CD4-positive, alpha-beta memory T cell (primary cell): Measurements from ENCODE around the gene NAA40. TPM values are rescaled to one million over a fixed set of nuclear protein-coding genes. Genes with fewer than 3 reads are reported as not detected.

Source experiments
- CTCF ChIA-PET: fragments of 350-600 bp; sonication (Branson Sonifier 250); formaldehyde crosslinking; loops from one replicate; lab custom pipeline; 2021; ENCODE audit warnings: inconsistent platforms; ENCODE audit not compliant: partially characterized antibody; lab: Charles Lee
- POLR2A ChIA-PET: fragments of 350-600 bp; sonication (Branson Sonifier 250); formaldehyde crosslinking; loops from one replicate; lab custom pipeline; 2021; ENCODE audit not compliant: partially characterized antibody; lab: Charles Lee
- DNase-seq, 5 donors: peaks; one replicate each; pipeline versions ENCODE4 v3.0.0 to v3.0.0-alpha.2; 2020 to 2022; ENCODE audit warnings: mixed read lengths in 1 of 5
- H3K27ac ChIP-seq: one replicate; pipeline ENCODE4 v1.7.0; 2013; ENCODE audit warnings: low read depth, low read length
- H3K27me3 ChIP-seq: 2 replicates; pipeline ENCODE4 v1.7.0; 2013; ENCODE audit warnings: mild to moderate bottlenecking, low read length, moderate library complexity; ENCODE audit not compliant: insufficient read depth
- H3K36me3 ChIP-seq: 2 replicates; pipeline ENCODE4 v1.7.0; 2013; ENCODE audit warnings: mild to moderate bottlenecking, low read length, moderate library complexity; ENCODE audit not compliant: insufficient read depth
- H3K4me1 ChIP-seq: 2 replicates; pipeline ENCODE4 v1.7.0; 2013; ENCODE audit warnings: mild to moderate bottlenecking, low read length, moderate library complexity; ENCODE audit not compliant: insufficient read depth
- H3K4me3 ChIP-seq, 2 donors: one replicate each; pipeline ENCODE4 v1.7.0; 2013; ENCODE audit warnings: low read length in 2 of 2, mild to moderate bottlenecking in 1 of 2
- H3K9me3 ChIP-seq, 2 donors: one replicate each; pipeline ENCODE4 v1.7.0; 2013; ENCODE audit warnings: low read length in 2 of 2, control low read depth in 1 of 2; ENCODE audit not compliant: control insufficient read depth in 1 of 2
- H3K27ac Mint-ChIP-seq, 7 donors: one replicate each; pipeline ENCODE4 v1.8.0; 2020 to 2021; ENCODE audit warnings: mixed read lengths in 7 of 7, mild to moderate bottlenecking in 6 of 7, inconsistent platforms in 3 of 7, moderate library complexity in 3 of 7
- H3K27me3 Mint-ChIP-seq, 2 donors: one replicate each; pipeline ENCODE4 v1.8.0; 2020 to 2021; ENCODE audit warnings: mixed read lengths in 2 of 2
- H3K36me3 Mint-ChIP-seq, 2 donors: one replicate each; pipeline ENCODE4 v1.8.0; 2020 to 2021; ENCODE audit warnings: mixed read lengths in 2 of 2, inconsistent platforms in 1 of 2, mild to moderate bottlenecking in 1 of 2
- H3K4me1 Mint-ChIP-seq, 4 donors: one replicate each; pipeline ENCODE4 v1.8.0; 2020 to 2021; ENCODE audit warnings: mixed read lengths in 4 of 4, mild to moderate bottlenecking in 1 of 4
- H3K4me3 Mint-ChIP-seq, 8 donors: one replicate each; pipeline ENCODE4 v1.8.0; 2020 to 2021; ENCODE audit warnings: mixed read lengths in 8 of 8, mild to moderate bottlenecking in 7 of 8, moderate library complexity in 6 of 8, inconsistent platforms in 3 of 8
- H3K9me3 Mint-ChIP-seq, 8 donors: one replicate each; pipeline ENCODE4 v1.8.0; 2020 to 2021; ENCODE audit warnings: mixed read lengths in 8 of 8, mild to moderate bottlenecking in 5 of 8, inconsistent platforms in 3 of 8, moderate library complexity in 1 of 8
- intact Hi-C: fragments of 100-400 bp; cut with micrococcal nuclease; formaldehyde crosslinking; loops from one replicate; pipeline ENCODE4 v1.15.1; 2023
- polyA plus RNA-seq, 2 donors: library from polyadenylated mRNA; unstranded; fragments of 300-500 nt; fragmentation: Illumina TruSeq; gene quantifications; one replicate each; pipeline ENCODE4 v1.2.3, GENCODE V29; 2021
- total RNA-seq, 2 experiments: library from RNA; stranded (reverse); gene quantifications; one replicate each; pipeline ENCODE4 v1.2.3, GENCODE V29; 2021

The NAA40 gene
- total and polyA plus RNA-seq, 4 experiments from 2014 or later: 6.1 to 24.8 (median 17.1) TPM

DNA sequence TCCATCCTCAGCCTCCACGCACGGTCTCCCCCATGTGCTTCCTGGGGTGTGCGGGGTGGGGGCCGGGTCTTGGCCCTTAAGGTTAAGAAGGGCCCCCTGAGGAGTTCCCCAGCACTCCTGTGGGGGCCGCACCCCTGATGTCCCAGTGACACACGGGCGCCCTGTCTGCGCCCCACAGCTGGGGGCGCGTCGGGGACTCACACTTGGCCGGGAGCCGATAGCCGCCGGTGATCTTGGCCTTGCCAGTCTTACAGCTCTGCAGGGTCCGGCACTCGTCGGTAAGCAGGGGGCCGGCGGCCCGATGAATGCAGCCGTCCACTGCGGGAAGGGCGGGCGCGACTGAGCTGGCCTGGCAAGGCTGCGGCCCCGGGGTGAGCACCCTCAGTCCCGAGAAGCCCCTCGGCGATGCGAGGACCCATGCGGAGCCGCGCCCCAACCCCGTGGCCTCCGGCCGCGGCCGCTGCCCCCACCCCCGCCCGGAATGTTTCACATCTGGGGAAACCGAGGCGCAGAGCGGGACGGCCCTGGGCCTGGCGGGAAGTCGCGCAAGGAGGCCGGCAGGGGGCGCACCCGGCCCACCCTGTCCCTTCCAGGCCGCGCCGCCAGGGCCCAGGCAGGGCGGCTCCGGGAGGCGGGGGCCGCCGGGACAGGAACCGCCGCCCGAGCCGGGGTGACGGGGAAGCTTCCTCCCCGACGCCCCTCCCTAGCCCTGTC, 61.4 kb downstream of the NAA40 start:
- peak; percentile 66 to 79 (median 76) for DNase-seq
- H3K27me3 ChIP-seq: no peaks in the 10 kb centered on the region
- ChIA-PET POLR2A (interaction anchor here (0.6 to 2.4 kb wide), 16 partner anchors 10 to 304 kb away, joined by 3 to 10 read pairs (median 3); partner anchors contain the start of genes COX8A, FERMT3, OTUB1 and STIP1), CTCF (interaction anchor here (0.7 to 4.6 kb wide), 24 partner anchors 9 to 1116 kb away, joined by 3 to 114 read pairs (median 4); partner anchors contain the start of genes MARK2, OTUB1, PRDX5 and TRMT112)
- H3K27ac ChIP-seq: no peak overlapping the region
- H3K9me3 Mint-ChIP-seq: peaks cover 0 to 5% (median 0%) of the 10 kb centered on the region in 8 donors
- no peaks in the 10 kb centered on the region for H3K27me3 Mint-ChIP-seq
- peak overlapping the region in 1 of 2 donors; percentile 28 for H3K4me3 ChIP-seq
- H3K4me1 Mint-ChIP-seq: peaks cover 0 to 5% (median 3%) of the 10 kb centered on the region in 4 donors
- H3K27ac Mint-ChIP-seq: no peak overlapping the region
- peaks cover 18% of the 10 kb centered on the region for H3K36me3 ChIP-seq
- H3K9me3 ChIP-seq: no peaks in the 10 kb centered on the region
- H3K4me1 ChIP-seq: peaks cover 8% of the 10 kb centered on the region
- H3K36me3 Mint-ChIP-seq: peaks cover 3 to 29% of the 10 kb centered on the region in 2 donors
- H3K4me3 Mint-ChIP-seq: peak overlapping the region in 6 of 8 donors; percentile 21 to 76 (median 50)
- intact Hi-C loops: loop anchor here (1.0 to 10.0 kb wide), 3 partner anchors 148 to 305 kb away; partner anchors contain the start of genes CATSPERZ and ESRRA

DNA sequence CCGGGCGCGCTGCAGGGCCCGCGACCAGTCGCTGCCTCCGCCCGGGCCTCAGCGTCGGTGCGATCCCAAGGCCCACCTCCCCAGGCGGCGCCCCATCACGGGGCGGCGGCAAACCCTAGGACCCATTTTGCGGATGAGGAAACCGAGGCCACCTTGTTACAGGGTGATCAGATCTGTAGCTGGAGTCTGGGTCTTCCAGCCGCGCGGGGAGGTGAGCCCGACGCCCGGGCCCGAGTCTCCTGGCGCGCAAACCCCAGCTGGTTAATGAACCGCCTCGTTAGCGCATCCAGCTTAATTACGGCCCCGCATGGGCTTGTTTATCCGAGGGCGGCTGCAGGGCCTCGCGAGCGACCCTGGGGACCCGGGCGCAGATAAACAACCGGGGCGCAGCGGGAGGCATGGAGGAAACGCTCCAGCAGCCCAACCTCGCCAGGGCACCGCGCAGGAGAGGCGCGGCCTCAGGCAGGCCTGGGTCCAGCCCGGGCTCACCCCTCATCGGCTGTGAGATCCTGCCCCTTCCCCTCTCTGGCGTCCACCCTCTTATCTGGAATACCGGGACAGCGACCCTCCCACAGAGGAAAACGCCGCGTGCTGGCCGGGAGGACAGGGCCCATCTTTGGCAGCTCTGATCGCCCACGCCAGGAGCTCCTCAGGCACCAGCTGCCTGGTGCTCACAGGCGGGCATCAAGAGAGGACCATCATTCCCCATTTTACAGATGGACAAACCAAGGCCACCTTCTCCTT, 62.1 kb downstream of the NAA40 start:
- Histone ChIP-seq H3K36me3 (peaks cover 18% of the 10 kb centered on the region), H3K4me3 (peak overlapping the region in 1 of 2 donors; percentile 28), H3K9me3 (no peaks in the 10 kb centered on the region), H3K4me1 (peaks cover 8% of the 10 kb centered on the region), H3K27ac (no peak overlapping the region), H3K27me3 (no peaks in the 10 kb centered on the region)
- ChIA-PET POLR2A (interaction anchor here (0.6 to 2.4 kb wide), 11 partner anchors 13 to 304 kb away, joined by 3 to 10 read pairs (median 3); partner anchors contain the start of genes COX8A, FERMT3, OTUB1 and STIP1), CTCF (interaction anchor here (0.7 to 4.6 kb wide), 22 partner anchors 10 to 1116 kb away, joined by 3 to 114 read pairs (median 4); partner anchors contain the start of genes CCDC88B, MARK2, PRDX5 and TRMT112)
- peaks cover 0 to 5% (median 0%) of the 10 kb centered on the region in 8 donors for H3K9me3 Mint-ChIP-seq
- H3K36me3 Mint-ChIP-seq: peaks cover 3 to 21% of the 10 kb centered on the region in 2 donors
- H3K27me3 Mint-ChIP-seq: peaks cover 0 to under 1% of the 10 kb centered on the region in 2 donors
- peaks cover 0 to 5% (median 3%) of the 10 kb centered on the region in 4 donors for H3K4me1 Mint-ChIP-seq
- H3K4me3 Mint-ChIP-seq: peak overlapping the region in 6 of 8 donors; percentile 32 to 75 (median 56)
- H3K27ac Mint-ChIP-seq: no peak overlapping the region
- no peak for DNase-seq
- intact Hi-C loops: loop anchor here (1.0 to 10.0 kb wide), 3 partner anchors 147 to 304 kb away; partner anchors contain the start of genes CATSPERZ and ESRRA

GRCh38 chr11:64001484-64002420, 63.0 kb downstream of the NAA40 start:
- Mint-ChIP-seq H3K9me3 (peaks cover 0 to 5% (median 0%) of the 10 kb centered on the region in 8 donors), H3K36me3 (peaks cover 3 to 16% of the 10 kb centered on the region in 2 donors), H3K4me1 (peaks cover 0 to 8% (median 4%) of the 10 kb centered on the region in 4 donors), H3K27ac (peak overlapping the region in 2 of 7 donors; percentile 4 to 36), H3K4me3 (peak overlapping the region in 6 of 8 donors; percentile 25 to 75 (median 54)), H3K27me3 (peaks cover 6% of the 10 kb centered on the region in 2 donors)
- intact Hi-C loops: loop anchor here (10.0 kb wide), 1 partner anchor 303 kb away; the partner anchor contains the start of genes CATSPERZ and ESRRA
- Histone ChIP-seq H3K36me3 (peaks cover 12% of the 10 kb centered on the region), H3K27ac (no peak overlapping the region), H3K4me3 (no peak overlapping the region), H3K9me3 (no peaks in the 10 kb centered on the region), H3K27me3 (no peaks in the 10 kb centered on the region), H3K4me1 (peaks cover 8% of the 10 kb centered on the region)
- no peak for DNase-seq
- CTCF ChIA-PET: interaction anchor here (0.8 to 4.6 kb wide), 15 partner anchors 11 to 1117 kb away, joined by 3 to 114 read pairs (median 4); partner anchors contain the start of genes CCDC88B and MARK2
- POLR2A ChIA-PET: interaction anchor here (0.8 to 2.4 kb wide), 3 partner anchors 14 to 150 kb away, joined by 3 to 10 read pairs (median 9); no protein-coding TSS in a partner anchor

- Mint-ChIP-seq H3K27me3 (peaks cover 19 to 23% of the 10 kb centered on the region in 2 donors), H3K36me3 (peaks cover 0 to 1% of the 10 kb centered on the region in 2 donors), H3K9me3 (peaks cover 0 to 1% (median 0%) of the 10 kb centered on the region in 8 donors), H3K4me1 (peaks cover 8 to 18% (median 14%) of the 10 kb centered on the region in 4 donors), H3K4me3 (no peak overlapping the region), H3K27ac (no peak overlapping the region)
- peaks cover 19% of the 10 kb centered on the region for H3K4me1 ChIP-seq
- no peak overlapping the region for H3K4me3 ChIP-seq
- intact Hi-C loops: loop anchor here (10.0 kb wide), 1 partner anchor 301 kb away; the partner anchor contains the start of genes CATSPERZ and ESRRA
- H3K9me3 ChIP-seq: no peaks in the 10 kb centered on the region
- DNase-seq: no peak
- ChIA-PET CTCF (interaction anchor here (1.3 to 4.6 kb wide), 3 partner anchors 146 to 166 kb away, joined by 3 to 114 read pairs (median 6); no protein-coding TSS in a partner anchor), POLR2A (no interaction called here)
- no peak overlapping the region for H3K27ac ChIP-seq
- H3K36me3 ChIP-seq: no peaks in the 10 kb centered on the region
- H3K27me3 ChIP-seq: no peaks in the 10 kb centered on the region
Measured at GRCh38 chr11:64003807-64004589, 65.2 kb downstream of the NAA40 start.

- H3K27ac Mint-ChIP-seq: no peak overlapping the region
- no peak overlapping the region for H3K4me3 ChIP-seq
- H3K9me3 ChIP-seq: no peaks in the 10 kb centered on the region
- no peak overlapping the region for H3K27ac ChIP-seq
- H3K36me3 Mint-ChIP-seq: peaks cover 0 to 1% of the 10 kb centered on the region in 2 donors
- H3K27me3 ChIP-seq: no peaks in the 10 kb centered on the region
- no peak for DNase-seq
- H3K27me3 Mint-ChIP-seq: peaks cover 19 to 24% of the 10 kb centered on the region in 2 donors
- H3K4me3 Mint-ChIP-seq: no peak overlapping the region
- peaks cover 17% of the 10 kb centered on the region for H3K4me1 ChIP-seq
- H3K4me1 Mint-ChIP-seq: peaks cover 8 to 18% (median 14%) of the 10 kb centered on the region in 4 donors
- ChIA-PET POLR2A (no interaction called here), CTCF (interaction anchor here (1.3 to 1.9 kb wide), 2 partner anchors 148 to 167 kb away, joined by 3 to 6 read pairs; no protein-coding TSS in a partner anchor)
- intact Hi-C loops: loop anchor here (10.0 kb wide), 1 partner anchor 300 kb away; the partner anchor contains the start of genes CATSPERZ and ESRRA
- H3K9me3 Mint-ChIP-seq: peaks cover 0 to 1% (median 0%) of the 10 kb centered on the region in 8 donors
- no peaks in the 10 kb centered on the region for H3K36me3 ChIP-seq
Measured at GRCh38 chr11:64004590-64004984, 65.8 kb downstream of the NAA40 start.
